ENCODE results near the gene SERHL2.

The SERHL2 gene

GRCh38 chr22:42591987-42592386 is 38.2 kb downstream of the SERHL2 start:
- no peak for DNase-seq (ENCODE audit: low spot score)
- no peak for TF ChIP-seq CTCF (IDR thresholded peaks at IDR 0.05; ENCODE audit: borderline replicate concordance, control extremely low read depth, extremely low read depth, insufficient read depth, missing control alignments)
- in situ Hi-C loops (cut with MboI; ENCODE audit: low sequenced_read_pairs, unreplicated experiment), result no loop called here

GRCh38 chr22:42595434-42595833 is 41.7 kb downstream of the SERHL2 start:
- no peak for DNase-seq (ENCODE audit: low spot score)

GRCh38 chr22:42596336-42596735 is 42.6 kb downstream of the SERHL2 start:
- no peak for TF ChIP-seq CTCF (IDR thresholded peaks at IDR 0.05; ENCODE audit: borderline replicate concordance, control extremely low read depth, extremely low read depth, insufficient read depth, missing control alignments)
- in situ Hi-C loops (cut with MboI; ENCODE audit: low sequenced_read_pairs, unreplicated experiment), result no loop called here
- DNase-seq (ENCODE audit: low spot score), result no peak

More at GRCh38 chr22:42595434-42595833, 41.7 kb downstream of the SERHL2 start:
- no peak for TF ChIP-seq CTCF (IDR thresholded peaks at IDR 0.05; ENCODE audit: borderline replicate concordance, control extremely low read depth, extremely low read depth, insufficient read depth, missing control alignments)
- in situ Hi-C loops (cut with MboI; ENCODE audit: low sequenced_read_pairs, unreplicated experiment), result no loop called here

- in situ Hi-C loops (cut with MboI; ENCODE audit: low sequenced_read_pairs, unreplicated experiment), result no loop called here
- no peak for DNase-seq (ENCODE audit: low spot score)
- TF ChIP-seq CTCF (IDR thresholded peaks at IDR 0.05; ENCODE audit: borderline replicate concordance, control extremely low read depth, extremely low read depth, insufficient read depth, missing control alignments), result no peak
Measured at GRCh38 chr22:42596863-42597530, 43.2 kb downstream of the SERHL2 start.

- in situ Hi-C loops (cut with MboI; ENCODE audit: low sequenced_read_pairs, unreplicated experiment), result no loop called here
- no peak for DNase-seq (ENCODE audit: low spot score)
- TF ChIP-seq CTCF (IDR thresholded peaks at IDR 0.05; ENCODE audit: borderline replicate concordance, control extremely low read depth, extremely low read depth, insufficient read depth, missing control alignments), result no peak
Measured at GRCh38 chr22:42601879-42602465, 48.2 kb downstream of the SERHL2 start.

- in situ Hi-C loops (cut with MboI; ENCODE audit: low sequenced_read_pairs, unreplicated experiment), result no loop called here
- no peak for TF ChIP-seq CTCF (IDR thresholded peaks at IDR 0.05; ENCODE audit: borderline replicate concordance, control extremely low read depth, extremely low read depth, insufficient read depth, missing control alignments)
- no peak for DNase-seq (ENCODE audit: low spot score)
Measured at GRCh38 chr22:42602470-42602869, 48.7 kb downstream of the SERHL2 start.
